Motor neuron (in vitro differentiated cells): ENCODE results near the gene SCN3A. TPM values are rescaled to one million over a fixed set of nuclear protein-coding genes. Genes with fewer than 3 reads are reported as not detected.

Experiments used
- ATAC-seq, 8 experiments: fragments of 200-7000 bp; cut with Tn5 transposase; replicated peaks in 6 of 8; 2 replicates each; pipeline ENCODE4 v1.8.0; 2021; ENCODE audit warnings: mild to moderate bottlenecking in 8 of 8, moderate library complexity in 8 of 8
- H3K27ac ChIP-seq, 2 donors: fragments of 250-450 bp; sonication (Bioruptor Pico); 2 replicates each; pipeline ENCODE4 v1.9.0; 2021; ENCODE audit warnings: antibody characterized with exemption in 2 of 2, mild to moderate bottlenecking in 2 of 2, moderate library complexity in 1 of 2
- H3K4me1 ChIP-seq, 2 donors: fragments of 250-450 bp; sonication (Bioruptor Pico); replicated peaks in 1 of 2; 2 replicates each; pipeline ENCODE4 v1.6.1; 2021; ENCODE audit warnings: antibody characterized with exemption in 2 of 2, mild to moderate bottlenecking in 2 of 2, moderate library complexity in 1 of 2
- H3K4me3 ChIP-seq, 5 donors: fragments of 250-450 bp; sonication (Bioruptor Pico); 2 replicates each; pipeline ENCODE4 v1.9.0; 2021; ENCODE audit warnings: antibody characterized with exemption in 5 of 5, mild to moderate bottlenecking in 5 of 5, moderate library complexity in 4 of 5
- WGBS, 10 experiments: fragments of 450-650 bp; shearing (Covaris generic); methylation state at CpG; one replicate each; pipeline ENCODE4 v1.0.0; 2022; 5-methylcytosine and 5-hydroxymethylcytosine counted together
- in situ Hi-C, 9 experiments: fragments of 400-800 bp; cut with MboI; loops; one replicate each; pipeline ENCODE4 v1.15.0; 2021; ENCODE audit warnings: low sequenced_read_pairs in 9 of 9, low pct_unique_long_range_greater_than_20kb in 2 of 9; ENCODE audit not compliant: unreplicated experiment in 9 of 9
- total RNA-seq, 8 experiments: library from RNA; unstranded; fragments of 300-600 nt; gene quantifications; 2 replicates each; pipeline versions ENCODE4 v1.2.3 to v1.2.4, GENCODE V29; 2022

SCN3A gene
- total RNA-seq, 8 experiments from 2014 or later, result 0.66 to 42.0 (median 26.2) TPM

- H3K27ac ChIP-seq, result no peak overlapping the region
- H3K4me3 ChIP-seq, result no peak overlapping the region
- ATAC-seq, result no peak
- 0 to 100% (median 77%) methylated on average over 1 to 3 of the region's 3 CpGs; no CpG with 5 or more reads in 1 of the 10 experiments for WGBS, 10 experiments
- in situ Hi-C loops, result no loop called here
- H3K4me1 ChIP-seq, result no peaks in the 10 kb centered on the region
Measured at GRCh38 chr2:165126244-165126643, 77.6 kb downstream of the SCN3A start.

- WGBS, 10 experiments, result 0 to 92% (median 73%) methylated on average over 1 to 4 of the region's 4 CpGs; no CpG with 5 or more reads in 3 of the 10 experiments
- in situ Hi-C loops, result no loop called here
- Histone ChIP-seq H3K4me1 (no peaks in the 10 kb centered on the region), H3K27ac (no peak overlapping the region), H3K4me3 (no peak overlapping the region)
- ATAC-seq, result peak in 3 of 8 experiments; percentile 37 to 65 (median 50)
Measured at GRCh38 chr2:165122521-165122920, 81.3 kb downstream of the SCN3A start.

GRCh38 chr2:165120740-165121467 is 82.9 kb downstream of the SCN3A start:
- Histone ChIP-seq H3K4me1 (peaks cover 0 to 5% of the 10 kb centered on the region in 2 donors), H3K27ac (no peak overlapping the region), H3K4me3 (no peak overlapping the region)
- ATAC-seq, result peak in 2 of 8 experiments; percentile 38 to 50
- WGBS, 10 experiments, result 22 to 100% (median 80%) methylated on average over 3 to 7 of the region's 7 CpGs
- in situ Hi-C loops, result no loop called here

GRCh38 chr2:165115258-165115657 is 88.6 kb downstream of the SCN3A start:
- no peak for ATAC-seq
- H3K4me3 ChIP-seq, result no peak overlapping the region
- in situ Hi-C loops, result no loop called here
- 37 to 100% (median 82%) methylated on average over 1 to 6 of the region's 6 CpGs for WGBS, 10 experiments
- peaks cover 10 to 35% of the 10 kb centered on the region in 2 donors for H3K4me1 ChIP-seq
- H3K27ac ChIP-seq, result no peak overlapping the region

GRCh38 chr2:165114346-165114939 is 89.4 kb downstream of the SCN3A start:
- 25 to 62% (median 44%) methylated on average over 1 to 4 of the region's 4 CpGs for WGBS, 10 experiments
- ATAC-seq, result peak in 7 of 8 experiments; percentile 77 to 98 (median 96)
- H3K27ac ChIP-seq, result peak overlapping the region in 1 of 2 donors; percentile 1
- H3K4me3 ChIP-seq, result peak overlapping the region in 1 of 5 donors; percentile 13
- in situ Hi-C loops, result no loop called here
- peaks cover 10 to 35% of the 10 kb centered on the region in 2 donors for H3K4me1 ChIP-seq

- H3K4me3 ChIP-seq, result no peak overlapping the region
- peaks cover 10 to 35% of the 10 kb centered on the region in 2 donors for H3K4me1 ChIP-seq
- no peak overlapping the region for H3K27ac ChIP-seq
- in situ Hi-C loops, result no loop called here
- whole genome bisulfite sequencing, 10 experiments, result 4 to 100% (median 82%) methylated on average over 1 to 2 of the region's 2 CpGs; no CpG with 5 or more reads in 1 of the 10 experiments
- ATAC-seq, result no peak
Measured at GRCh38 chr2:165113414-165113813, 90.4 kb downstream of the SCN3A start.

- Histone ChIP-seq H3K27ac (no peak overlapping the region), H3K4me3 (no peak overlapping the region), H3K4me1 (peaks cover 10 to 35% of the 10 kb centered on the region in 2 donors)
- in situ Hi-C loops, result no loop called here
- WGBS, 10 experiments, result 21 to 100% (median 83%) methylated on average over 1 to 2 of the region's 2 CpGs; no CpG with 5 or more reads in 1 of the 10 experiments
- no peak for ATAC-seq
Measured at GRCh38 chr2:165112789-165113188, 91.1 kb downstream of the SCN3A start.

GRCh38 chr2:165112133-165112573 is 91.7 kb downstream of the SCN3A start:
- peaks cover 10 to 35% of the 10 kb centered on the region in 2 donors for H3K4me1 ChIP-seq
- ATAC-seq, result peak in 3 of 8 experiments; percentile 42 to 66 (median 45)
- H3K27ac ChIP-seq, result no peak overlapping the region
- in situ Hi-C loops, result no loop called here
- no peak overlapping the region for H3K4me3 ChIP-seq
- WGBS, 10 experiments, result 13 to 100% (median 67%) methylated on average over 1 to 3 of the region's 4 CpGs; no CpG with 5 or more reads in 1 of the 10 experiments

- no peak overlapping the region for H3K27ac ChIP-seq
- peaks cover 14 to 29% of the 10 kb centered on the region in 2 donors for H3K4me1 ChIP-seq
- in situ Hi-C loops, result no loop called here
- 6 to 100% (median 85%) methylated on average over 1 of the region's 1 CpG; no CpG with 5 or more reads in 1 of the 10 experiments for whole genome bisulfite sequencing, 10 experiments
- no peak for ATAC-seq
- no peak overlapping the region for H3K4me3 ChIP-seq
Measured at GRCh38 chr2:165110394-165110793, 93.5 kb downstream of the SCN3A start.

- Histone ChIP-seq H3K27ac (no peak overlapping the region), H3K4me1 (peaks cover 9 to 24% of the 10 kb centered on the region in 2 donors), H3K4me3 (no peak overlapping the region)
- ATAC-seq, result no peak
- in situ Hi-C loops, result no loop called here
- 34 to 100% (median 59%) methylated on average over 1 to 5 of the region's 5 CpGs; no CpG with 5 or more reads in 1 of the 10 experiments for WGBS, 10 experiments
Measured at GRCh38 chr2:165109915-165110314, 93.9 kb downstream of the SCN3A start.

GRCh38 chr2:165105926-165106325 is 97.9 kb downstream of the SCN3A start:
- Histone ChIP-seq H3K4me1 (peaks cover 4% of the 10 kb centered on the region in 2 donors), H3K4me3 (no peak overlapping the region), H3K27ac (no peak overlapping the region)
- in situ Hi-C loops, result no loop called here
- WGBS, 10 experiments, result 9 to 95% (median 69%) methylated on average over 2 to 4 of the region's 4 CpGs; no CpG with 5 or more reads in 1 of the 10 experiments
- no peak for ATAC-seq

GRCh38 chr2:165087933-165088901 is 115.6 kb downstream of the SCN3A start:
- no peak for ATAC-seq
- no peak overlapping the region for H3K4me3 ChIP-seq
- in situ Hi-C loops, result no loop called here
- H3K27ac ChIP-seq, result no peak overlapping the region
- WGBS, 10 experiments, result 0 to 100% (median 92%) methylated on average over 1 to 2 of the region's 2 CpGs
- H3K4me1 ChIP-seq, result no peaks in the 10 kb centered on the region
